H1 (cell line): ENCODE measurements around the gene KDM6B. TPM values are rescaled to one million over a fixed set of nuclear protein-coding genes. Genes with fewer than 3 reads are reported as not detected.

Experiments used
- CEBPB ChIP-seq: IDR thresholded peaks from 2 replicates; pipeline ENCODE4 v1.6.1; 2012; ENCODE audit warnings: low read depth, low read length
- CHD2 ChIP-seq: IDR thresholded peaks from 2 replicates; pipeline ENCODE4 v1.6.1; 2012; ENCODE audit warnings: low read length, improper control_type of control experiment
- CREB1 ChIP-seq: IDR thresholded peaks from 2 replicates; pipeline ENCODE4 v1.6.1; 2012; ENCODE audit warnings: inconsistent platforms
- EP300 ChIP-seq, 2 experiments: IDR thresholded peaks; 1 replicate in 1 of 2; 2 replicates in 1 of 2; pipeline ENCODE4 v1.6.1; 2011 to 2012; ENCODE audit warnings: low read depth in 2 of 2, low read length in 2 of 2, mild to moderate bottlenecking in 2 of 2, borderline replicate concordance in 1 of 2, inconsistent platforms in 1 of 2, moderate library complexity in 1 of 2
- GABPA ChIP-seq: IDR thresholded peaks from 2 replicates; pipeline ENCODE4 v1.6.1; 2011; ENCODE audit warnings: mild to moderate bottlenecking, low read length, moderate library complexity, borderline replicate concordance; ENCODE audit not compliant: insufficient read depth
- HDAC6 ChIP-seq: IDR thresholded peaks from one replicate; pipeline ENCODE4 v1.7.1; 2012; ENCODE audit warnings: low read depth, mild to moderate bottlenecking, inconsistent platforms, low read length, moderate library complexity
- KDM4A ChIP-seq: IDR thresholded peaks from one replicate; pipeline ENCODE4 v1.7.1; 2012; ENCODE audit warnings: low read depth, mild to moderate bottlenecking, moderate library complexity, low read length, inconsistent platforms; ENCODE audit not compliant: severe bottlenecking
- MAFK ChIP-seq: IDR thresholded peaks from 2 replicates; pipeline ENCODE4 v1.6.1; 2012; ENCODE audit warnings: low read depth, mild to moderate bottlenecking, improper control_type of control experiment, low read length
- NANOG ChIP-seq: IDR thresholded peaks from 2 replicates; pipeline ENCODE4 v1.6.1; 2011; ENCODE audit warnings: low read length, low read depth, mild to moderate bottlenecking, inconsistent platforms; ENCODE audit not compliant: insufficient read depth, poor library complexity, severe bottlenecking
- NRF1 ChIP-seq: IDR thresholded peaks from 2 replicates; pipeline ENCODE4 v1.6.1; 2011; ENCODE audit warnings: mild to moderate bottlenecking, low read depth, low read length, improper control_type of control experiment
- RBBP5 ChIP-seq: IDR thresholded peaks from 2 replicates; pipeline ENCODE4 v1.7.1; 2012; ENCODE audit warnings: low read depth, mild to moderate bottlenecking, inconsistent platforms, low read length, moderate library complexity, borderline replicate concordance
- SAP30 ChIP-seq: fragments of 300-600 bp; sonication (generic); IDR thresholded peaks from 2 replicates; pipeline ENCODE4 v1.7.1; 2012; ENCODE audit warnings: low read length, moderate library complexity, mild to moderate bottlenecking, inconsistent platforms; ENCODE audit not compliant: insufficient read depth, insufficient replicate concordance
- SIRT6 ChIP-seq: IDR thresholded peaks from one replicate; pipeline ENCODE4 v1.7.1; 2012; ENCODE audit warnings: low read length, inconsistent platforms
- SRF ChIP-seq: IDR thresholded peaks from 2 replicates; pipeline ENCODE4 v1.6.1; 2011; ENCODE audit warnings: mild to moderate bottlenecking, low read depth, low read length, moderate library complexity
- SUZ12 ChIP-seq: fragments of 200-600 bp; sonication (generic); IDR thresholded peaks from 2 replicates; pipeline ENCODE4 v1.6.1; 2012; ENCODE audit warnings: mild to moderate bottlenecking, inconsistent platforms, low read length, moderate library complexity, mixed read lengths
- TAF7 ChIP-seq: optimal IDR thresholded peaks from 2 replicates; pipeline ENCODE3; 2011; ENCODE audit warnings: low read depth, mild to moderate bottlenecking, inconsistent platforms, low read length, moderate library complexity, borderline replicate concordance
- YY1 ChIP-seq: IDR thresholded peaks from 2 replicates; pipeline ENCODE4 v1.6.1; 2011; ENCODE audit warnings: low read depth, mild to moderate bottlenecking, low read length
- polyA plus RNA-seq, 7 experiments: library from polyadenylated mRNA; depleted of rRNA in 3 of 7; stranded (reverse) in 5 of 7; unstranded in 2 of 7; fragments of >200 nt in 5 of 7; fragments of 200-250 nt in 2 of 7; gene quantifications; 1 replicate in 5 of 7; 2 replicates in 1 of 7; 4 replicates in 1 of 7; pipeline versions ENCODE4 v1.2.1 to v1.2.3, GENCODE V29; 2011 to 2013; ENCODE audit warnings: missing spikeins in 2 of 7, mixed read lengths in 2 of 7
- total RNA-seq: library from RNA; stranded (reverse); fragmentation: NEBNext Ultra II Directional; extraction: Animal tissue kit (Norgen Biotek cat#: 25700); gene quantifications from 2 replicates; pipeline ENCODE4 v1.2.1, GENCODE V29; 2021
- TF ChIP-seq, protein P1 (sequence below): IDR thresholded peaks from 2 replicates; pipeline ENCODE4 v1.6.1; 2012; ENCODE audit warnings: inconsistent platforms
- TF ChIP-seq, protein P2 (sequence below): IDR thresholded peaks from 2 replicates; pipeline ENCODE4 v1.6.1; 2012; ENCODE audit warnings: inconsistent platforms
- TF ChIP-seq, protein P3 (sequence below), 3 experiments: IDR thresholded peaks; 1 replicate in 2 of 3; 2 replicates in 1 of 3; pipeline versions ENCODE4 v1.5.1 to v1.6.1; 2011; ENCODE audit warnings: low read length in 3 of 3, mild to moderate bottlenecking in 3 of 3, inconsistent platforms in 2 of 3, low read depth in 1 of 3, moderate library complexity in 1 of 3; ENCODE audit not compliant: insufficient read depth in 1 of 3; ENCODE audit errors: control extremely low read depth in 1 of 3

Gene KDM6B
- total and polyA plus RNA-seq, 2 of the 8 experiments (the other 6 are each of a cell fraction or from before 2014, with no cell fraction given): 0.48 to 3.7 TPM

DNA sequence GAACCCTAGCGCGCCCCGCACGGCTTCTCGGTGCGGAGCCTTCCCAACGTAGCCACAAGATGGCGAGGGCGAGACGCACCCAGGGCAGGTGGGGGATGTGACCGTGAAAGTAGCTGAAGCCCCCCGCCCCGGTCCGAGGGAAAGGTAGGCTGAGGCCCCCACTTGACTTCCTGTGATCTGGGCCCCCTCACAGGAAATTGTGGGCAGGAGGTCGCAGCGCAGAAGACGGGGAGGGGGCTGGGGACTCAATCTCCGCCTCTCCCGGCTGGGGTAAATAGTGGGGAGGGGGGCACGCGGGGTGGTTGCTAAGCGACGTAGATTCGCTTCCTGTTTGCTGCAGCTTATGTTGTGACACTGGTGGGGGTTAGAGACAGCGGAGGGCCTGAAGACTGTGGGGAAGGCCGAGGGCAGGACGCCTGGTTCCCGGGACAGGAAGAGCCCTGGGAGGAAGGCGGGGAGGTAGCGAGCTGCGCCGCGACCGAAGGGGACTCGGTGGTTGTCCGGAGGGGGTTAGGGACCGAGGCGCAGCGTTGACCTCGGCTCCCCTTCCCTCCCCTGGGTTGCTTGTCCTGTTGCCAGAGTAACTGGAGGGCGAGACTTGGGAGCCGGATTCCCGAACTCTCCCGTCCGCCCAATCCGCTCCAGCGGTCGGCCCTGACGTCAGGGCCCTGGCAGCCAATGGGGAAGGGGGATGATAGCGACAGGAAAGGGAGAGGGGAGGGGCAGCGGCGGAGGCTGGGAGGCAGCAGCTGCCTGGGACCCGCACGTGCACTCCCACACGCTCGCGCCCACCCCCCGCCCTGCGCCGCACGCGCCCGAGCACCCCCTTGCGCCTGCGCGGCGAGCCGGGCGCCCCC lies 1.2 kb downstream of the KDM6B start (continued):
- TF ChIP-seq SIRT6 (no peak), SUZ12 (no peak), NANOG (no peak), MAFK (no peak), KDM4A (no peak), HDAC6 (no peak), SRF (no peak), CEBPB (no peak), SAP30 (no peak), TAF7 (no peak), GABPA (no peak), EP300 (IDR thresholded peaks at IDR 0.05; ENCODE audit: borderline replicate concordance in 1 of 2, low read depth in 2 of 2, low read length in 2 of 2) (no peak), YY1 (no peak), RBBP5 (0 out of 2 replicates have a peak, but pooled peaks have one; percentile 35), CHD2 (peak; percentile 85; the same call in 1 of the 2 replicates), CREB1 (peak; percentile 86), NRF1 (peak; percentile 51)
- TF ChIP-seq, protein P1, sequence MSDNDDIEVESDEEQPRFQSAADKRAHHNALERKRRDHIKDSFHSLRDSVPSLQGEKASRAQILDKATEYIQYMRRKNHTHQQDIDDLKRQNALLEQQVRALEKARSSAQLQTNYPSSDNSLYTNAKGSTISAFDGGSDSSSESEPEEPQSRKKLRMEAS: peak; percentile 94
- TF ChIP-seq, protein P2, sequence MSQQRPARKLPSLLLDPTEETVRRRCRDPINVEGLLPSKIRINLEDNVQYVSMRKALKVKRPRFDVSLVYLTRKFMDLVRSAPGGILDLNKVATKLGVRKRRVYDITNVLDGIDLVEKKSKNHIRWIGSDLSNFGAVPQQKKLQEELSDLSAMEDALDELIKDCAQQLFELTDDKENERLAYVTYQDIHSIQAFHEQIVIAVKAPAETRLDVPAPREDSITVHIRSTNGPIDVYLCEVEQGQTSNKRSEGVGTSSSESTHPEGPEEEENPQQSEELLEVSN: peak; percentile 48; the same call in 1 of the 2 replicates
- TF ChIP-seq, protein P3, sequence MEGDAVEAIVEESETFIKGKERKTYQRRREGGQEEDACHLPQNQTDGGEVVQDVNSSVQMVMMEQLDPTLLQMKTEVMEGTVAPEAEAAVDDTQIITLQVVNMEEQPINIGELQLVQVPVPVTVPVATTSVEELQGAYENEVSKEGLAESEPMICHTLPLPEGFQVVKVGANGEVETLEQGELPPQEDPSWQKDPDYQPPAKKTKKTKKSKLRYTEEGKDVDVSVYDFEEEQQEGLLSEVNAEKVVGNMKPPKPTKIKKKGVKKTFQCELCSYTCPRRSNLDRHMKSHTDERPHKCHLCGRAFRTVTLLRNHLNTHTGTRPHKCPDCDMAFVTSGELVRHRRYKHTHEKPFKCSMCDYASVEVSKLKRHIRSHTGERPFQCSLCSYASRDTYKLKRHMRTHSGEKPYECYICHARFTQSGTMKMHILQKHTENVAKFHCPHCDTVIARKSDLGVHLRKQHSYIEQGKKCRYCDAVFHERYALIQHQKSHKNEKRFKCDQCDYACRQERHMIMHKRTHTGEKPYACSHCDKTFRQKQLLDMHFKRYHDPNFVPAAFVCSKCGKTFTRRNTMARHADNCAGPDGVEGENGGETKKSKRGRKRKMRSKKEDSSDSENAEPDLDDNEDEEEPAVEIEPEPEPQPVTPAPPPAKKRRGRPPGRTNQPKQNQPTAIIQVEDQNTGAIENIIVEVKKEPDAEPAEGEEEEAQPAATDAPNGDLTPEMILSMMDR (IDR thresholded peaks at IDR 0.05; ENCODE audit: control extremely low read depth in 1 of 3, insufficient read depth in 1 of 3, low read depth in 1 of 3, low read length in 3 of 3): peak; percentile 69 to 88 (median 73)
